ENCODE measurements around the gene ENPP1.

The ENPP1 gene

GRCh38 chr6:131768964-131769363, 38.9 kb upstream of the ENPP1 start:
- Histone ChIP-seq H3K4me3 (ENCODE audit: low read length in 2 of 2) (no peak overlapping the region), H3K27me3 (ENCODE audit: control insufficient read depth in 1 of 2, insufficient read depth in 2 of 2, low read length in 2 of 2) (no peaks in the 10 kb centered on the region), H3K4me1 (ENCODE audit: control insufficient read depth, insufficient read depth, low read length) (peaks cover 11% of the 10 kb centered on the region), H3K9me3 (ENCODE audit: control insufficient read depth in 2 of 2, low read length in 2 of 2) (no peaks in the 10 kb centered on the region), H3K9ac (ENCODE audit: low read length in 2 of 2) (no peak overlapping the region), H3K27ac (ENCODE audit: low read length) (no peak overlapping the region), H3K36me3 (ENCODE audit: control insufficient read depth in 2 of 2, insufficient read depth in 2 of 2, low read length in 2 of 2) (no peaks in the 10 kb centered on the region)

GRCh38 chr6:131769385-131770141, 38.3 kb upstream of the ENPP1 start:
- Histone ChIP-seq H3K27ac (ENCODE audit: low read length) (no peak overlapping the region), H3K9me3 (ENCODE audit: control insufficient read depth in 2 of 2, low read length in 2 of 2) (no peaks in the 10 kb centered on the region), H3K36me3 (ENCODE audit: control insufficient read depth in 2 of 2, insufficient read depth in 2 of 2, low read length in 2 of 2) (no peaks in the 10 kb centered on the region), H3K4me1 (ENCODE audit: control insufficient read depth, insufficient read depth, low read length) (peaks cover 11% of the 10 kb centered on the region), H3K9ac (ENCODE audit: low read length in 2 of 2) (no peak overlapping the region), H3K4me3 (ENCODE audit: low read length in 2 of 2) (no peak overlapping the region), H3K27me3 (ENCODE audit: control insufficient read depth in 1 of 2, insufficient read depth in 2 of 2, low read length in 2 of 2) (no peaks in the 10 kb centered on the region)

- Histone ChIP-seq H3K27me3 (ENCODE audit: control insufficient read depth in 1 of 2, insufficient read depth in 2 of 2, low read length in 2 of 2) (no peaks in the 10 kb centered on the region), H3K9me3 (ENCODE audit: control insufficient read depth in 2 of 2, low read length in 2 of 2) (no peaks in the 10 kb centered on the region), H3K4me1 (ENCODE audit: control insufficient read depth, insufficient read depth, low read length) (peaks cover 9% of the 10 kb centered on the region), H3K4me3 (ENCODE audit: low read length in 2 of 2) (no peak overlapping the region), H3K9ac (ENCODE audit: low read length in 2 of 2) (no peak overlapping the region), H3K27ac (ENCODE audit: low read length) (no peak overlapping the region), H3K36me3 (ENCODE audit: control insufficient read depth in 2 of 2, insufficient read depth in 2 of 2, low read length in 2 of 2) (no peaks in the 10 kb centered on the region)
These were observed 37.0 kb upstream of the ENPP1 start for GRCh38 chr6:131770776-131771175.

GRCh38 chr6:131773284-131773950, 34.4 kb upstream of the ENPP1 start:
- Histone ChIP-seq H3K4me3 (ENCODE audit: low read length in 2 of 2) (peak overlapping the region in 1 of 2 donors; percentile 14), H3K27ac (ENCODE audit: low read length) (no peak overlapping the region), H3K9me3 (ENCODE audit: control insufficient read depth in 2 of 2, low read length in 2 of 2) (no peaks in the 10 kb centered on the region), H3K27me3 (ENCODE audit: control insufficient read depth in 1 of 2, insufficient read depth in 2 of 2, low read length in 2 of 2) (no peaks in the 10 kb centered on the region), H3K36me3 (ENCODE audit: control insufficient read depth in 2 of 2, insufficient read depth in 2 of 2, low read length in 2 of 2) (no peaks in the 10 kb centered on the region), H3K9ac (ENCODE audit: low read length in 2 of 2) (no peak overlapping the region), H3K4me1 (ENCODE audit: control insufficient read depth, insufficient read depth, low read length) (peaks cover 5% of the 10 kb centered on the region)

- Histone ChIP-seq H3K27ac (ENCODE audit: low read length) (no peak overlapping the region), H3K9me3 (ENCODE audit: control insufficient read depth in 2 of 2, low read length in 2 of 2) (no peaks in the 10 kb centered on the region), H3K27me3 (ENCODE audit: control insufficient read depth in 1 of 2, insufficient read depth in 2 of 2, low read length in 2 of 2) (no peaks in the 10 kb centered on the region), H3K4me3 (ENCODE audit: low read length in 2 of 2) (no peak overlapping the region), H3K36me3 (ENCODE audit: control insufficient read depth in 2 of 2, insufficient read depth in 2 of 2, low read length in 2 of 2) (no peaks in the 10 kb centered on the region), H3K4me1 (ENCODE audit: control insufficient read depth, insufficient read depth, low read length) (peaks cover 5% of the 10 kb centered on the region), H3K9ac (ENCODE audit: low read length in 2 of 2) (no peak overlapping the region)
These were observed 31.9 kb upstream of the ENPP1 start for GRCh38 chr6:131775886-131776285.

- Histone ChIP-seq H3K4me3 (ENCODE audit: low read length in 2 of 2) (no peak overlapping the region), H3K36me3 (ENCODE audit: control insufficient read depth in 2 of 2, insufficient read depth in 2 of 2, low read length in 2 of 2) (no peaks in the 10 kb centered on the region), H3K27me3 (ENCODE audit: control insufficient read depth in 1 of 2, insufficient read depth in 2 of 2, low read length in 2 of 2) (no peaks in the 10 kb centered on the region), H3K27ac (ENCODE audit: low read length) (no peak overlapping the region), H3K4me1 (ENCODE audit: control insufficient read depth, insufficient read depth, low read length) (peaks cover 5% of the 10 kb centered on the region), H3K9ac (ENCODE audit: low read length in 2 of 2) (no peak overlapping the region), H3K9me3 (ENCODE audit: control insufficient read depth in 2 of 2, low read length in 2 of 2) (no peaks in the 10 kb centered on the region)
These were observed 30.8 kb upstream of the ENPP1 start for GRCh38 chr6:131776985-131777384.

- Histone ChIP-seq H3K36me3 (ENCODE audit: control insufficient read depth in 2 of 2, insufficient read depth in 2 of 2, low read length in 2 of 2) (no peaks in the 10 kb centered on the region), H3K27me3 (ENCODE audit: control insufficient read depth in 1 of 2, insufficient read depth in 2 of 2, low read length in 2 of 2) (no peaks in the 10 kb centered on the region), H3K4me3 (ENCODE audit: low read length in 2 of 2) (no peak overlapping the region), H3K9me3 (ENCODE audit: control insufficient read depth in 2 of 2, low read length in 2 of 2) (no peaks in the 10 kb centered on the region), H3K4me1 (ENCODE audit: control insufficient read depth, insufficient read depth, low read length) (peaks cover 3% of the 10 kb centered on the region), H3K9ac (ENCODE audit: low read length in 2 of 2) (no peak overlapping the region), H3K27ac (ENCODE audit: low read length) (peak overlapping the region; percentile 3)
These were observed 29.7 kb upstream of the ENPP1 start for GRCh38 chr6:131778169-131778568.

GRCh38 chr6:131779304-131779703, 28.5 kb upstream of the ENPP1 start:
- Histone ChIP-seq H3K9me3 (ENCODE audit: control insufficient read depth in 2 of 2, low read length in 2 of 2) (no peaks in the 10 kb centered on the region), H3K27me3 (ENCODE audit: control insufficient read depth in 1 of 2, insufficient read depth in 2 of 2, low read length in 2 of 2) (no peaks in the 10 kb centered on the region), H3K4me1 (ENCODE audit: control insufficient read depth, insufficient read depth, low read length) (no peaks in the 10 kb centered on the region), H3K4me3 (ENCODE audit: low read length in 2 of 2) (no peak overlapping the region), H3K9ac (ENCODE audit: low read length in 2 of 2) (no peak overlapping the region), H3K36me3 (ENCODE audit: control insufficient read depth in 2 of 2, insufficient read depth in 2 of 2, low read length in 2 of 2) (no peaks in the 10 kb centered on the region), H3K27ac (ENCODE audit: low read length) (no peak overlapping the region)

- Histone ChIP-seq H3K27ac (ENCODE audit: low read length) (no peak overlapping the region), H3K9me3 (ENCODE audit: control insufficient read depth in 2 of 2, low read length in 2 of 2) (no peaks in the 10 kb centered on the region), H3K36me3 (ENCODE audit: control insufficient read depth in 2 of 2, insufficient read depth in 2 of 2, low read length in 2 of 2) (no peaks in the 10 kb centered on the region), H3K27me3 (ENCODE audit: control insufficient read depth in 1 of 2, insufficient read depth in 2 of 2, low read length in 2 of 2) (no peaks in the 10 kb centered on the region), H3K4me1 (ENCODE audit: control insufficient read depth, insufficient read depth, low read length) (no peaks in the 10 kb centered on the region), H3K9ac (ENCODE audit: low read length in 2 of 2) (no peak overlapping the region), H3K4me3 (ENCODE audit: low read length in 2 of 2) (no peak overlapping the region)
These were observed 27.2 kb upstream of the ENPP1 start for GRCh38 chr6:131780600-131780999.

GRCh38 chr6:131781687-131782086, 26.1 kb upstream of the ENPP1 start:
- Histone ChIP-seq H3K4me1 (ENCODE audit: control insufficient read depth, insufficient read depth, low read length) (no peaks in the 10 kb centered on the region), H3K4me3 (ENCODE audit: low read length in 2 of 2) (no peak overlapping the region), H3K27me3 (ENCODE audit: control insufficient read depth in 1 of 2, insufficient read depth in 2 of 2, low read length in 2 of 2) (no peaks in the 10 kb centered on the region), H3K9ac (ENCODE audit: low read length in 2 of 2) (no peak overlapping the region), H3K36me3 (ENCODE audit: control insufficient read depth in 2 of 2, insufficient read depth in 2 of 2, low read length in 2 of 2) (no peaks in the 10 kb centered on the region), H3K27ac (ENCODE audit: low read length) (no peak overlapping the region), H3K9me3 (ENCODE audit: control insufficient read depth in 2 of 2, low read length in 2 of 2) (no peaks in the 10 kb centered on the region)

- H3K27ac ChIP-seq (ENCODE audit: low read length): no peak overlapping the region
- no peak overlapping the region for H3K9ac ChIP-seq (ENCODE audit: low read length in 2 of 2)
- no peaks in the 10 kb centered on the region for H3K27me3 ChIP-seq (ENCODE audit: control insufficient read depth in 1 of 2, insufficient read depth in 2 of 2, low read length in 2 of 2)
- no peaks in the 10 kb centered on the region for H3K4me1 ChIP-seq (ENCODE audit: control insufficient read depth, insufficient read depth, low read length)
- no peak overlapping the region for H3K4me3 ChIP-seq (ENCODE audit: low read length in 2 of 2)
- H3K9me3 ChIP-seq (ENCODE audit: control insufficient read depth in 2 of 2, low read length in 2 of 2): no peaks in the 10 kb centered on the region
- no peaks in the 10 kb centered on the region for H3K36me3 ChIP-seq (ENCODE audit: control insufficient read depth in 2 of 2, insufficient read depth in 2 of 2, low read length in 2 of 2)
These were observed 25.1 kb upstream of the ENPP1 start for GRCh38 chr6:131782764-131783163.
